GM08714 (cell line): ENCODE measurements around the gene TBC1D17.

Source experiments
- H3K4me3 ChIP-seq: fragments of 200-500 bp; sonication (Bioruptor generic); 2 replicates; pipeline ENCODE4 v1.5.1; 2014; ENCODE audit warnings: mild to moderate bottlenecking, low read length, inconsistent platforms
- ZNF274 ChIP-seq: IDR thresholded peaks from 2 replicates; pipeline ENCODE4 v1.6.1; 2012; ENCODE audit warnings: mild to moderate bottlenecking, low read depth, low read length

The TBC1D17 gene

DNA sequence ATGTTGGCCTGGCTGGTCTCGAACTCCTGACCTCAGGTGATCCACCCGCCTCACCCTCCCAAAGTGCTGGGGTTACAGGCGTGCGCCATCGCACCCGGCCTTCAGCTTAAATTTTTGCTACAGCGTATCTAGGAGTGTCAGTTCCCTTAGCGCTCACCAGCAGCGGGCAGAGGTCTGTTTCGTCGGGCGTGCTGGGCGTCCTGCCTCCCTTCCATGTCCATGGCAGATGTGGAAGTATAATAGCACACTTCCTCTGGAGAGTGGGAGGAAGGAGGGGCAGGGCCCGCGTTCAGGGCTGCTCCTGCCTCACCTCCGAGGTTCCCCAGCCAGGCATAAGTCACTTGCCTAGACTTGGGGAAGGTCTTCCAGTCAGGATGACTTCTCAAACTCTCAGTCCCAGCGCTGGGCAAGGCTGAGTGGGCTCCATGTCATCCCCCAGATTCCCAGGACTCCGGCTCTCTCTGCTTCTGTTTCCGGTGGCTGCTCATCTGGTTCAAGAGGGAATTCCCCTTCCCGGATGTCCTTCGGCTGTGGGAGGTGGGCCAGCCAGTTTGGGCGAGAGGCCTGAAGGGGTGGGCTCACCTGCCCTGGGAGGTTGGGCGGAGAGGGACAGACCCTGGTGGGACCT, 9.6 kb downstream of the TBC1D17 start:
- no peak overlapping the region for H3K4me3 ChIP-seq
- no peak for TF ChIP-seq ZNF274

DNA sequence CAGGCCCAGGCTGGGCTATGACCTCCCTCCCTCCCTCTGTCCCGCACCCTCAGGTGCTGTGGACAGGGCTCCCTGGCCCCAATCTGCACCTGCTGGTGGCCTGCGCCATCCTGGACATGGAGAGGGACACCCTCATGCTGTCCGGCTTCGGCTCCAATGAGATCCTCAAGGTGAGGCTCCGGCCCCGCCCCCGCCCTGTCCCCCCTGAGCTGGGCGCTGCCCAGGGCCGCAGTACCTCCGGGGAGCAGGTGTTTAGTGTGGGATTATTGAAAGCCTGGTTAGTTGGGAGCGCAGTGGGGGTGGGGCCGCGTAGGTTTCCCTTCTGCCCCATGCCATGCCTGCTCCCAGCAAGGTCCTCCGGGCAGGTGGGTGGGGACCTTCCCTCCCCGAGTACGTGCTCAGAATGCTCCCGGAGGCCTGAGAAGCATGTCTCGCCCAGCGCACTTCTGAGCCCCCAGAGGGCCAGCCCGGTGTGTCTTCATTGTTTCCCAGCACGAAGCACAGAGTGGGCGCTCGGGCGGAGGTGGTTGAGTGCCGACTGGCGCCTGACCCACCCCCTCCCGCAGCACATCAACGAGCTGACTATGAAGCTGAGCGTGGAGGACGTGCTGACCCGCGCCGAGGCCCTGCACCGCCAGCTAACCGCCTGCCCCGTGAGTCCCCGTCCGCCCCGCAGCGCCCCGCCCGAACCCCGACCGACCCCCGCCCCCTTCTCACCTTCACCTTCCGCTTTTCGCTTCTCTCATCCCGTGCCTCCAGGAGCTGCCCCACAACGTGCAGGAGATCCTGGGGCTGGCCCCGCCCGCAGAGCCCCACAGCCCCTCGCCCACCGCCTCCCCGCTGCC, 10.4 kb downstream of the TBC1D17 start:
- TF ChIP-seq ZNF274 = no peak
- H3K4me3 ChIP-seq = no peak overlapping the region

DNA sequence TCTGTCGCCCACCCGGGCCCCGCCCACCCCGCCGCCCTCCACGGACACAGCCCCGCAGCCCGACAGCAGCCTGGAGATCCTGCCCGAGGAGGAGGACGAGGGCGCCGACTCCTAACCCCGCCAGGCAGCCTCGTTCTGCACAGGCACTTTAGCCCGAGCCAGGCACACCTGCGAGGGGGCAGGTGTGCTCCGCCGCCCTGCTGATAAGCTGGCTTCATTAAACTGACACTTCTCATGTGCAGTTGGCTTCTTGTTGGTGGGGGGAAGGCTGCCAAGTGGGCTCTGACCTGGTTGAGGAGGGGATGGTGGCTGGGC, 11.0 kb downstream of the TBC1D17 start:
- TF ChIP-seq ZNF274 = no peak
- H3K4me3 ChIP-seq = no peak overlapping the region

DNA sequence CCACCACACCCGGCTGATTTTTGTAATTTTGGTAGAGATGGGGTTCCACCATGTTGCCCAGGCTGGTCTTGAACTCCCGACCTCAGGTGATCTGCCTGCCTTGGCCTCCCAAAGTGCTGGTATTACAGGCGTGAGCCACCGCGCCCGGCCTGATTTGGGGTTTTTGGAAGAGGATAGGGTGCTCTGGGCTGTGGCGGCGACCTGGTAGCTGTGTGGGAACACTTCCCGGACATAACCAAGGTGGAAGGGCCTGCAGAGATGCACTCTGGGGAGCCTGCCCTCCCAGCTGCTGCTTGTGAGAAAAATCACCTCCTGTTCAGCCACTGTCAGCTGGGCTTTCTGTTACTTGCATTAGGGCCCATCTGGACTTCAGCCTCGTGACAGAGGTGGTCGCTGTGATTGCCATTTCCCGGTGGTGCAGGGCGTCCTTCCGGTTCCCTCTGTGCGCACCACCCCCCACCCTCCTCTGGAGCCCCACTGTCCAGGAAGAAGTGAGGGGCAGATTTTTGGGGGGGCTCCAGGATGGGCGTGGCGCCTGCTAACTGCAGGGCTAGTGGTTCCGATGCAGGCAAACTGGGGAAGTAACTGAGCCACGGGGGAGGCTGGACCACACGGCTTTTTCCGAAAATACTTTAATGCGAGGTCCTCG, 11.7 kb downstream of the TBC1D17 start:
- no peak for TF ChIP-seq ZNF274
- no peak overlapping the region for H3K4me3 ChIP-seq

DNA sequence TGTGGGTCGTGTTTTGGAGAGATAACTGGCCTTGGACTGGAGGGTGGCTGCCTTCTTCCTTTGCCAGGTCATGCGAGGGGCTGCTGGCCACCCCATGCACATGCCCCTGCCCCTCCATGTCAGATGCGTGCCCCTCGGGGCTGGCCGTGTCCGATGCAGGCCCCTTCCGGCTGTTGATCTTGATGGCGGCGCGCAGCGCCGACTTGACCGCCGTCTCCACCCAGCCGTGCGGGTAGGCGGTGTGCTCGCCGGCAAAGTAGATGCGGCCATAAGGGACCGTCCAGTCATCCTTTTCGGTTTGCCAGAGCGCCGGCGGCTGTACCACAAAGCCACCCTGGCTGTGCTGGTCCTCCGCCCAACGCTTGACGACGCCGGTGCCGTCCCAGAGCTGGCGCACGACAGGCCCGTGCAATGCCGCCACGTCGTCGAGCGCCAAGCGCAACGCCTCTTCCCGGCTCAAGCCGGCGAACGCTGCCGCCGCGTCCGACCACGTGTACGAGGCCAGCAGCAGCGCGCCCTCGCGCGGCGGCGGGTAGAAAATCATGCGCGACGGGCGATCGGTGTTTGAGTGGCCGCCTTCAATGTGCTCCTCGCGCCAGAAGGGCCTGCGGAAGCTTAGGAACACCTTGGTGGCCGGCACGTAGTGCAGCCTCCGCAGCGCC, 12.3 kb downstream of the TBC1D17 start:
- H3K4me3 ChIP-seq = no peak overlapping the region
- TF ChIP-seq ZNF274 = no peak

DNA sequence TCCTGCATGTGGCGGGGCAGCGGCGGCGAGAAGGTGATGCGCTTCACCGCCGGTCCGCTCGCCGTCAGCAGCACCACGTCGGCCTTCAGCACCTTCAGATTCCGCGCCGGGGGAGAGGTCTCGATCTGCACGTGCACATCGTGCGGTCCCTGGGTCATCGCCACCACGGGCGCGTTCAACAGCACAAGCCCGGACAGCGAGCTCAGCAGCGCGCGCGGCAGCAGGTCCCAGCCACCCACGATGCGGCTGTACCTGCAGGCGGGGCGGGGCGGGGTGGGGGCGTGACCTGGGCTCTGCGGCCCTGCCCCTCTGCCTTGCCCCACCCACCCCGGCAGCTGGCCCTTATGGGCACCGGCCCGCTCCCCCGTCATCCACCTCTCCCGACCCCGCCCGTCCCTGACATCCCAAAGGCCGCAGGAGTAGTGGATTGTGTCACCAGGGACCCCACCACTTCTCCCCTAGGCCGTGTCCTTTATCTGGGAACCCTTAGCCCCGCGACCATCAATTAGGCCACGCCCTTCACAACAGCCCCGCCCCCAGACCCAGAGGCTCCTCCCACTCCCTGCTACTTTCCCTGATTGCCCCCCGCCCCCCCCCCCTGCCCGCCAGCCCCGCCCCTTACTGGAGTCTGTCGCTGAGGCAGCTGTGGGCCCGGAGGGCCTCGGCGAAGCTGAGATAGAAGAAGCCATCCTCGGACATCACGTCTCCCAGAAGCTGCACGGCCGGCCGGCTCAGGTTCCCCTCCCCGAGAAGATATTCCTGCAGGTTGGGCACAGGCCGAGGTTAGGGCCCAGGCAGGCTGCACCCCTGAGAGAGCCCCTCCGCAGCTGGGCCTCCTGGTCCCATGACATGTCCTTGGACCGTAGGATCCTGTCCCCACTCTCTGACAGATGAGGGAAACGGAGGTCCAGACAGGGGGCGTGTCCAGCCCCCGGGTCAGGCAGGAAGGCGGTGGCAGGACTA, 13.1 kb downstream of the TBC1D17 start:
- H3K4me3 ChIP-seq = no peak overlapping the region

DNA sequence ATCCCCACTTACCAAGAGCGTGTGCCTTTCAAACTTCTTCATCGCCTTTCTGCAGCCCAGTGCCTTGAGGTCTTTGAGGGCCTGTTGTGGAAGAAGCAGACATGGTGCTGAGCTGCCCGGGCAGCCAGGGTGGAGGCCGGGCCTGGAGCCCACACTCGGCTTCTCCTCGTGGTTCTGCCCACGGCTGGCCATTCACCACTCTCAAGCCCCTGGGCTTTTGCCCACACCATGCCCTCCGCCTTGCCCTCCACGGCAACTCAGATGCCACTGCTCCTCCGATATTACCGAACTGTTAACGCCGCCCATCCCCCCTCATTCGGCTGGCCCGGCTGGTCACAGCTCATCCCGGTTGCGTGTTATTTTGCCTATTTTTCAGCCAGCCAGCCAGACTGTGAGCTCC, 13.9 kb downstream of the TBC1D17 start:
- H3K4me3 ChIP-seq = no peak overlapping the region
- no peak for TF ChIP-seq ZNF274

More for the DNA sequence above, 13.1 kb downstream of the TBC1D17 start:
- TF ChIP-seq ZNF274 = no peak

DNA sequence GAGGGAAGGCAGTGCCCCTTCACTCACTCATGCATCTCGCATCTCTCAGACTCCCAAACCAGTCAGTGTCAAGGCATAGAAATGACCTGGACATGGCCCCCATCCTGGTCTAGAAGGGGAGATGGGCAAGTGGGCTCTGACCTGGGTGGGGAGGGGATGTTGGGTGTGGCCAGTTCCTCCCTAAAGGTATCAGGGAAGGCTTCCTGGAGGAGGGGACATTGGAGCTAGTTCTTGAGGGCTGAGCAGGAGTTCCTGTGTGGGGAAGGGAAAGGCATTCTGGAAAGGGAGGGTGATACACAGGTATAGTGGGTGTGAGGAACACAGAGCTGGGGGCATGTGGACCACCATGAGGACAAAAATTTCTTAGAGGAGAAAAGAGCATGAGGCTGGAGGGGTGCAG, 15.2 kb downstream of the TBC1D17 start:
- no peak for TF ChIP-seq ZNF274
- H3K4me3 ChIP-seq = no peak overlapping the region

DNA sequence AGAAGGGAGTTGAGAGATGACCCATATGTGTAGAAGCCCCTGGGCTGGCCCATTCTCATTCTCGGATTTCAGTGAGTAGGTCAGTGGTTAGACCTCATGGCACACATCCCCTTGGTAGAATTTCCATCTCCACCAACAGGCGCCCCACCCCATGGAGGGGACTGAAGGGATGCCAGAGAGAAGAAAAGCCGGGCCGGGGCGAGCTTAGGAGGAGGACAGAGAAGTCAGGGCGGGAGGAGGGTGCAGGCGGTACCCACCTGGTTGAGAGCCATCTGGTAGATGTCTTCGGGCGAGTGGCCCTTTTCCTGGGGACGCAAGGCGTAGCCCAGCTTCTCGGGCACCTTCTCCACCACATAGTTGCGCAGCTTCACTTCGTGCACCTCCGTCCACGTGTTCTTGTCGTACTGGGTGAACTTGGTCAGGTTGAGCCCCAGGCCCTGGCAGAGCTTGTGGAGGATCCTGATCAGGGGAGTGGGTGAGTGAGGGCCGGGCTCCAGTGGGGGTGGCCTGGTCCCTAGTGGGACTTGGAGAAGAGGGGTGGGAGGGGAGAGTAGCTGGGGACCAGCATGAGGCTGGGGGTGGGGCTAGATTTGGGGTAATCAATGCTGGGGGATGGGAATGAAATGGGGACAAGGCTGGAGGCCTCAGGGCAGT, 16.6 kb downstream of the TBC1D17 start:
- no peak overlapping the region for H3K4me3 ChIP-seq

DNA sequence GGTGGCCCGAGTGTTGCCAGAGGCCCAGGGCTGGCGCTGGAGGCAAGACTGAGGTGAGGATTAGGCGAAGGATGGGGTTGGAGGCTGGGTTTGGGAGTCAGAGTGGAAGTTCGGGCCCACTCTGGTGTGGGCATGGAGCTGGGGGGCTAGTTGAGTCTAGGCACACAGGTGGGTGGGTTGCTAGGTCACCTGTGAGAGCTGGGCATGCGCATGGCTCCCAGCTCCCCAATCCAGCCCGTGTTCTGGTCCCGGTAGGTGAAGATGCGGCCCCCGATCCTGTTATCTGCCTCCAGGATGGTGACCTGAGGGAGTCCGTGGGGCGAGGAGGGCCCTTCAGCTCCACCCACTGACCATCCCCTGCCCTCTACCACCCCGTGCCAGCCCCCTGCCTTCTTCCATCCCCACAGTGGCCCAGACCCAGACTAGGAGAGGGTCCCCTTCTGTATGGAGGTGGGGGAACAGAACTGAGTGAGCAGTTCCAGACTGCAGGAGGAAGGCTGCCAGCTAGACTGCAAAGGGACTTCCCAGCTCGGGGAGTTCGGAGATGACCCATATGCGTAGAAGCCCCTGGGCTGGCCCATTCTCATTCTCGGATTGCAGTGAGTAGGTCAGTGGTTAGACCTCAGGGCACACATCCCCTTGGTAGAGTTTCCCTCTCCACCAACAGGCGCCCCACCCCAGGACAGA, 17.5 kb downstream of the TBC1D17 start:
- peak overlapping the region; percentile 47; the same call in 1 of the 2 replicates for H3K4me3 ChIP-seq
- no peak for TF ChIP-seq ZNF274

More for the DNA sequence above, 16.6 kb downstream of the TBC1D17 start:
- TF ChIP-seq ZNF274 = no peak

DNA sequence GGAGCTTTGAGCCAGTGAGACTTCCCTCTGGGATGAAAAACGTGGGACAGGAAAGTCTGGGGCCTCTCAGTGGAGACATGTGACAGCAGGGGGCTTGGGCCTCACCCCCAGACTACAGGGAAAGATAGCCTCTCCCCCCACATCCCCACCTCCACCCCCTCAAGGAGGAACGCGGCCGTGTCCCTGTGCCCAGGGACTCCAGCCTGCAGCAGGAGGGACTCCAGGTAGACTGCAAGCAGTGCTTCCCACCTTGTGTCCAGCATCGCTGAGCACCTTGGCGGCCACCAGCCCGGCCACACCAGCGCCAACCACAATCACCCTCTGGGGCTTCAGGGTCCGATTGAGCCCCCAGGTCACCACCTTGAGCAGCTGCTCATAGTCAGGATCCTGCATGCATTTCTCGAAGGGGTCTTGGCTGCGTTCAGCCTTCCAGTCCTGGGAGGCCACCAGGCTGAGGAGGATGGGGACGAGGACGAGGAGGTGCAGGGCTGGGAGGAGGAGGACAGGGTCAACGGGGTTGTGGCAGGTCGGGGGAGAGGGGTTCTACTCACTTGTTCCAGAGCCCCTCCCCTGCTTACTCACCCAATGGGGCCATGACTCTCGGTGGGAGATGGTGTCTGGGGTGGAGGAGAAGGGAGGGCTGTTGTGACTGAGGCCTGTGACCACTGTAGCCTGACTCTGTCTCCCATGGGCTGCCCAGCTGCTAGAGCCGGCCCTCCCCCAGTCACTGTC, 18.2 kb downstream of the TBC1D17 start:
- no peak for TF ChIP-seq ZNF274
- H3K4me3 ChIP-seq = peak overlapping the region; percentile 47; the same call in 1 of the 2 replicates

DNA sequence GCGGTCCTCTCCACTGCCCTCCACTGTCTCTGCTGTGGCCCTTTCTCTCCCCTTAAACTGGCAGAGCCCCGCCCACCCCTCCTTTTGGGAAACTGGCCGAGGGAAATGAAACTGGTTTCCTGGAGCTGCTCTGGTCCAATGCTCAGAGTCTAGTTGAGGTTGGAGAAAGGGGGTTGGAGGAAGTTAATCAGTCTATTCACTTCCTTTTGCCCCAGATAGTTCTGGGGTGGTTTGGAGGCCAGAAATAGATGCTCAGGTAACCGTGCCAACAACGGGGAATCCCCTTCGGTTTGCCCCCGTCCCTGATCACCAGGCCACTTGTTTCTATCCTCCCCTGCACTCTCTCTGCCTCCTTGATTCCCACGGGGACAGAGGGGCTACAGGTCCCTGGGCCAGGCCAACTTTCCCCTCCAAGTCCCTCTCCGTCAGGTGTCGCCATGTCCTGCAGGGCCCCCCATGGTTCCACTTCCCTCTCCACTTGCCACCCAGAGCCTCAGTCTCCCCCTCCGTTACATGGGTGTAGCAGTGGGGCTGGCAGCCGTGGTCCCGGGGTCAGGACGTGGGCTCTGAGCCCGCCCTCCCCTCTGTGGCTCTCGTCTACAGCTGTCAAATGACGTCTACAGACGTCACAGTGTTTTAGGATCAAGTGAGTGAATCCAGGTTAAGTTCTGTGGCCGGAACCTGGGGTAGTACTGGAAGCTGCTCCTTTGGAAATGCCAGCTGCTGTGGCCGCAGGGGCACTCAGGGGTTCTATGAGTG, 19.5 kb downstream of the TBC1D17 start, which contains the start of gene IL4I1:
TSS of gene IL4I1 (minus strand) at position 25 of the 759 bp plus-strand sequence. CDS start 727 bp downstream, outside the sequence.
- no peak for TF ChIP-seq ZNF274
- peak within 1 kb of the TSS; percentile 47; the same call in 1 of the 2 replicates for H3K4me3 ChIP-seq
